HG03066 (cell line): ENCODE measurements around the gene CLDN2.

ENCODE experiments used
- ATAC-seq: cut with Tn5 transposase; IDR thresholded peaks from one replicate; pipeline ENCODE4 v1.9.1; 2021; ENCODE audit warnings: low read depth; ENCODE audit not compliant: unreplicated experiment

Gene CLDN2

GRCh38 chrX:106917830-106918500 is 2.2 kb upstream of the CLDN2 start:
- no peak for ATAC-seq

GRCh38 chrX:106921637-106922036 is 1.4 kb downstream of the CLDN2 start:
- no peak for ATAC-seq

GRCh38 chrX:106927023-106927422 is 6.8 kb downstream of the CLDN2 start:
- ATAC-seq = no peak

GRCh38 chrX:106927700-106928099 is 7.5 kb downstream of the CLDN2 start:
- ATAC-seq = no peak

- no peak for ATAC-seq
Measured at GRCh38 chrX:106928227-106928626, 8.0 kb downstream of the CLDN2 start.

GRCh38 chrX:106931831-106932491 is 11.8 kb downstream of the CLDN2 start:
- ATAC-seq = no peak

- no peak for ATAC-seq
Measured at GRCh38 chrX:106932492-106932923, 12.3 kb downstream of the CLDN2 start.

GRCh38 chrX:106932960-106933537 is 12.8 kb downstream of the CLDN2 start:
- ATAC-seq = no peak

- no peak for ATAC-seq
Measured at GRCh38 chrX:106933538-106933961, 13.3 kb downstream of the CLDN2 start.

GRCh38 chrX:106935175-106935574 is 15.0 kb downstream of the CLDN2 start:
- no peak for ATAC-seq

GRCh38 chrX:106936246-106936645 is 16.0 kb downstream of the CLDN2 start:
- ATAC-seq = no peak

GRCh38 chrX:106939566-106939965 is 19.4 kb downstream of the CLDN2 start:
- no peak for ATAC-seq

GRCh38 chrX:106940068-106940467 is 19.9 kb downstream of the CLDN2 start:
- ATAC-seq = no peak

- no peak for ATAC-seq
Measured at GRCh38 chrX:106946464-106946863, 26.3 kb downstream of the CLDN2 start.

- ATAC-seq = no peak
Measured at GRCh38 chrX:106948641-106949040, 28.4 kb downstream of the CLDN2 start.

- ATAC-seq = no peak
Measured at GRCh38 chrX:106949366-106949765, 29.2 kb downstream of the CLDN2 start.

GRCh38 chrX:106950381-106950780 is 30.2 kb downstream of the CLDN2 start:
- no peak for ATAC-seq

GRCh38 chrX:106951230-106951629 is 31.0 kb downstream of the CLDN2 start:
- no peak for ATAC-seq

GRCh38 chrX:106952089-106952488 is 31.9 kb downstream of the CLDN2 start:
- ATAC-seq = no peak

- ATAC-seq = no peak
Measured at GRCh38 chrX:106952538-106952937, 32.3 kb downstream of the CLDN2 start.

- ATAC-seq = no peak
Measured at GRCh38 chrX:106952988-106953387, 32.8 kb downstream of the CLDN2 start.

GRCh38 chrX:106954041-106954440 is 33.8 kb downstream of the CLDN2 start:
- ATAC-seq = no peak
